ENCODE data around the gene WWC1.

DNA sequence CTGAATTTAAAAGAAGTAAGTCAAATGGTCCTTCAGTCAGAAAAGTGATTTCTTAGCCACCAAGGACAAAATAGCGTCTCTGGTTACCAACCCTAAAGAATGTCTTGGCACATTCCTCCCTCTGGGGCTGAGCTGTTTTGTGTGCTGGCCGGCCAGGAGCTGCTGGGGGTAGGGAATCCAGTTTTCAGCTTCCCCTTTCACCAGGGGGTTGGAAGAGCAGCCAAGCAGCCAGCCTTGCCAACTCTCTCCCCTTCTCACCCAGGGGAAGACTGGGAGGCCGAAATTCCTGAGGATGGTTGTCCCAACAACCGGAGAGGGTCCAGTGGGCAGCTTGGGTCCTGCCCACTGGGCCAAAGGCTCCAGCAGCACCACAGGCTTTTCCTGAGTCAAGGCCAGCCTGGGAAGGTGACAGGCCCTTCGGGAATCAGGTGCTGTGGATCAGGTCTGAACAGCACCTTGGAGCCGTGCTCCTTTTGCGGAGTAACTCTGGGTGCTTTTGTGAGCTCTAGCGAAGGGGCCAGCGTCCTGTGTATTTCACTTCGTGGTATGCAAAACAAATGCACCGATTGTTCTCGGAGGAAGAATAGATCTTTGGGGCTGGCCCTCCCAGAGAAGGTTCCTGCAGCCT is 4.2 kb downstream of the WWC1 start:
- TF ChIP-seq CTCF (IDR thresholded peaks at IDR 0.05) (peak in 6 of 7 experiments; percentile 19 to 80 (median 76)), POLR2A (IDR thresholded peaks at IDR 0.05) (peak in 1 of 3 donors; percentile 36)

All from body of pancreas (tissue), 4 donors.